Measurements from ENCODE around the gene CCDC158.

GRCh38 chr4:76312457-76312856, 108.5 kb downstream of the CCDC158 start:
- TF ChIP-seq CTCF (IDR thresholded peaks at IDR 0.05): no peak
- no peak for TF ChIP-seq POLR2A (IDR thresholded peaks at IDR 0.05)

All from Peyer's patch (tissue), 4 donors.